ENCODE data around the gene SLC6A20. TPM values are rescaled to one million over a fixed set of nuclear protein-coding genes. Genes with fewer than 3 reads are reported as not detected.

SLC6A20 gene
- total RNA-seq, 1 experiment from 2014 or later, result not detected

GRCh38 chr3:45802146-45802545, 5.8 kb upstream of the SLC6A20 start:
- no peak for DNase-seq (ENCODE audit: extremely low read depth, low read depth)

GRCh38 chr3:45800611-45801010, 4.3 kb upstream of the SLC6A20 start:
- no peak for DNase-seq (ENCODE audit: extremely low read depth, low read depth)

- no peak for DNase-seq (ENCODE audit: extremely low read depth, low read depth)
These were observed 3.2 kb upstream of the SLC6A20 start for GRCh38 chr3:45799586-45799985.

GRCh38 chr3:45798034-45798433, 1.7 kb upstream of the SLC6A20 start:
- no peak for DNase-seq (ENCODE audit: extremely low read depth, low read depth)

- no peak for DNase-seq (ENCODE audit: extremely low read depth, low read depth)
These were observed 734 bp upstream of the SLC6A20 start for GRCh38 chr3:45796902-45797637.

GRCh38 chr3:45795509-45795881, 841 bp downstream of the SLC6A20 start:
- no peak for DNase-seq (ENCODE audit: extremely low read depth, low read depth)

- DNase-seq (ENCODE audit: extremely low read depth, low read depth), result no peak
These were observed 1.7 kb downstream of the SLC6A20 start for GRCh38 chr3:45794660-45795059.

GRCh38 chr3:45794177-45794560, 2.2 kb downstream of the SLC6A20 start:
- no peak for DNase-seq (ENCODE audit: extremely low read depth, low read depth)

- DNase-seq (ENCODE audit: extremely low read depth, low read depth), result no peak
These were observed 2.7 kb downstream of the SLC6A20 start for GRCh38 chr3:45793482-45794176.

GRCh38 chr3:45792516-45793172, 3.7 kb downstream of the SLC6A20 start:
- DNase-seq (ENCODE audit: extremely low read depth, low read depth), result no peak

- DNase-seq (ENCODE audit: extremely low read depth, low read depth), result no peak
These were observed 4.3 kb downstream of the SLC6A20 start for GRCh38 chr3:45792036-45792435.

GRCh38 chr3:45790596-45790995, 5.7 kb downstream of the SLC6A20 start:
- no peak for DNase-seq (ENCODE audit: extremely low read depth, low read depth)

GRCh38 chr3:45789235-45789812, 7.0 kb downstream of the SLC6A20 start:
- no peak for DNase-seq (ENCODE audit: extremely low read depth, low read depth)

- DNase-seq (ENCODE audit: extremely low read depth, low read depth), result no peak
These were observed 8.8 kb downstream of the SLC6A20 start for GRCh38 chr3:45787551-45787950.

- DNase-seq (ENCODE audit: extremely low read depth, low read depth), result no peak
These were observed 9.4 kb downstream of the SLC6A20 start for GRCh38 chr3:45786801-45787495.

GRCh38 chr3:45785605-45786150, 10.7 kb downstream of the SLC6A20 start:
- DNase-seq (ENCODE audit: extremely low read depth, low read depth), result no peak

GRCh38 chr3:45783667-45784066, 12.7 kb downstream of the SLC6A20 start:
- no peak for DNase-seq (ENCODE audit: extremely low read depth, low read depth)

GRCh38 chr3:45782381-45782780, 14.0 kb downstream of the SLC6A20 start:
- DNase-seq (ENCODE audit: extremely low read depth, low read depth), result no peak

GRCh38 chr3:45781841-45782240, 14.5 kb downstream of the SLC6A20 start:
- no peak for DNase-seq (ENCODE audit: extremely low read depth, low read depth)

- DNase-seq (ENCODE audit: extremely low read depth, low read depth), result no peak
These were observed 15.1 kb downstream of the SLC6A20 start for GRCh38 chr3:45781271-45781670.
